ENCODE data around the gene MTOR. TPM values are rescaled to one million over a fixed set of nuclear protein-coding genes. Genes with fewer than 3 reads are reported as not detected.
"Not testable (repeated sequence)": the region's sequence is repeated elsewhere in the genome, so short reads cannot be mapped to it uniquely, and the experiment has no call there.

MTOR gene
- total RNA-seq, 2 donors from 2014 or later, result 26.2 to 28.3 TPM

DNA sequence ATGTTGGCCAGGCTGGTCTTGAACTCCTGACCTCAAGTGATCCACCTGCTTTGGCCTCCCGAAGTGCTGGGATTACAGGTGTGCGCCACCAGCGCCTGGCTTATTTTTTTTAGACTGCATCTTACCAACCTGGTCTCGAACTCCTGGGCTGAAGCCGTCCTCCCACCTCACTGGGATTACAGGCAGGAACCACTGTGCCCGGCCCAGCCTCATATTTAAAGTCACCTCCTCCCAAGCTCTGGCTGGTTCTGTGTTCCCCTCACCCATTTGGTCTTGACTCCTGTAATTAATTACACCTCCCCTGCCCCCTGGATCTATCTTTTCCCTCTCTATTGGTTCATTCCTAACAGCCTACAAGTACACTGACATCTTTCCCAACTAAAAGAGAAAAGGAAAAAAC is 161.0 kb downstream of the MTOR start:
- peaks cover 19% of the 10 kb centered on the region for H3K4me1 ChIP-seq
- no peaks in the 10 kb centered on the region for H3K9me3 ChIP-seq
- no peaks in the 10 kb centered on the region for H3K27me3 ChIP-seq
- H3K4me3 ChIP-seq, result no peak overlapping the region
- DNase-seq (no peak), ATAC-seq (no peak)
- intact Hi-C loops (cut with DNase I), result no loop called here
- WGBS, 2 donors, result 75 to 86% methylated on average over 6 of the region's 6 CpGs
- TF ChIP-seq CTCF (IDR thresholded peaks at IDR 0.05) (no peak), POLR2A (IDR thresholded peaks at IDR 0.05) (no peak)
- no peak overlapping the region for H3K27ac ChIP-seq
- H3K36me3 ChIP-seq (replicated peaks in 1 of 2; ENCODE audit: insufficient read depth in 1 of 2, low read depth in 2 of 2), result peaks cover 0 to 2% of the 10 kb centered on the region in 2 donors

DNA sequence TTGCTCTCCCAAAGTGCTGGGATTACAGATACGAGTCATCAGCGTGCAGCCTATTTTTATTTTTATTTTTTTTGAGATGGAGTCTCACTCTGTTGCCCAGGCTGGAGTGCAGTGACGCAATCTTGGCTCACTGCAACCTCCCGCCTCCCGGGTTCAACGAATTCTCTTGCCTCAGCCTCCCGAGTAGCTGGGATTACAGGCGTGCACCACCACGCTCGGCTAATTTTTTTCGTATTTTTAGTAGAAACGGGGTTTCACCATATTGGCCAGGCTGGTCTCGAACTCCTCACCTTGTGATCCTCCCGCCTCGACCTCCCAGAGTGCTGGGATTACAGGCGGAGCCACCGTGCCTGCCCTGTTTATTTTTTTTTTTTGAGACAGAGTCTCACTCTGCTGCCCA is 161.5 kb downstream of the MTOR start:
- H3K36me3 ChIP-seq (replicated peaks in 1 of 2; ENCODE audit: insufficient read depth in 1 of 2, low read depth in 2 of 2); H3K27ac ChIP-seq; intact Hi-C loops (cut with DNase I); DNase-seq; H3K9me3 ChIP-seq; H3K27me3 ChIP-seq; H3K4me3 ChIP-seq; ATAC-seq: not testable (repeated sequence)
- WGBS, 2 donors, result 92 to 93% methylated on average over 16 to 17 of the region's 17 CpGs
- H3K4me1 ChIP-seq, result peaks cover 19% of the 10 kb centered on the region

DNA sequence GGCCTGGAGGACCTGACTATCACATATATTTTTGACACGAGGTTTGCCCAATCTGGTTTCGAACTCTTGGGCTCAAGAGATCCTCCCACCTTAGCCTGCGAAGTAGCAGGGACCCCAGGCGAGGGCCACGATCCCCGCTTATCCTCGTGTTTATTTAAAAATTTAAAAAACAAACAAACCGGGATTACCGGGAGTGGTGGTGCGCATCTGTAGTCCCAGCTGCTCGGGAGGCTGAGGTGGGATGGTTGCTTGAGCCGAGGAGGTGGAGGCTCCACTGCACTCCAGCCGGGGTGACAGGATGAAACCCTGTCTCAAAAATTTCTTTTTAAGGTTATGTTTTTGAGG is 162.2 kb downstream of the MTOR start:
- peak overlapping the region in 3 of 4 donors; percentile 68 to 86 (median 78) for H3K27ac ChIP-seq
- intact Hi-C loops (cut with DNase I), result no loop called here
- H3K27me3 ChIP-seq, result no peaks in the 10 kb centered on the region
- DNase-seq (peak in 1 of 4 donors; percentile 18), ATAC-seq (no peak)
- no peak for TF ChIP-seq POLR2A (IDR thresholded peaks at IDR 0.05)
- no peak for TF ChIP-seq CTCF (IDR thresholded peaks at IDR 0.05)
- H3K36me3 ChIP-seq (replicated peaks in 1 of 2; ENCODE audit: insufficient read depth in 1 of 2, low read depth in 2 of 2), result peaks cover 0 to 8% of the 10 kb centered on the region in 2 donors
- H3K9me3 ChIP-seq, result no peaks in the 10 kb centered on the region
- H3K4me1 ChIP-seq, result peaks cover 19% of the 10 kb centered on the region
- WGBS, 2 donors, result 16 to 31% methylated on average over 13 of the region's 13 CpGs
- H3K4me3 ChIP-seq, result no peak overlapping the region

DNA sequence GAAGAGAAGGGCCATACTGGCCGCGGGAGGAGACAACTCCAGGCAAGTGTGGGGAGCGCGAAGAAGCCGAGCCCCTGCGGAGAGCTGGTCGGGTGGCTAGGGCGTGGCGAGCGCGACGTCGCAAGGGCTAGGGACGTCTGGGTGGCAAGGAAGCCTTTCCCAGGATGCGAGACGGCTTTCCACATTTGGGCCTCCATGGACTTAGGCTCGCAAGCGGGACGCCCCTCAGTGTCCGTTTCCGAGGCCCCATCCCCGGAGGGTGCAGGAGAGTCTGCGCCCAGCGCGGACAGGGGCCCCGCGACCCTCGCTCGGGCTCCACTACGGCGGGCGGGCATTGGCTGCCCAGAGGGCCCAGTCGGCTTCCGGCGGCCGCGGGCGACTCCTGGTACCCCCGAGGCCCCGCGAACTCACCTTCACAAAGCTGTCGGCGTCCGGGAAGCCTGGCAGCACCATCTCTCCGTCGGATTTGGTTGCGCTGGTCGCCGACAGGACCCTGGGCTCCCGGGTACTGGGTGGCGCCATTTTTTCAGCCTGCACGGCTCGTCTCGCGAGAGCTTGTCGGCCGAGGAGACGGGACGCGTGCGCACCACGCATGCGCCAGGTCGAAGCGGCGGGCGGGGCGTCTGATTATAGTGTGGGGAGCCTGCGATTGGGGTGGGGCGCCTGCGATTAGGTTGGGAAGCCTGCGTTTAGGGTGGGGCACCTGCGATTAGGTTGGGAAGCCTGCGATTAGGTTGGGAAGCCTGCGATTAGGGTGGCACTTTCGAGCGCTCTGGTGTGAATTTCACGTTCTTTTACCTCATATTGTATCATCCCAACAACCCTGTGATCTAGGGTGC is 162.8 kb downstream of the MTOR start, which contains the start of gene EXOSC10:
EXOSC10 (minus strand) TSS at position 560 of the 839 bp plus-strand sequence; CDS start at position 522, 38 bp downstream.
- ATAC-seq (peak; percentile 99), DNase-seq (peak; percentile 91 to 96 (median 93))
- no peaks in the 10 kb centered on the region for H3K9me3 ChIP-seq
- intact Hi-C loops (cut with DNase I), result no loop called here
- peaks cover 0 to 12% of the 10 kb centered on the region in 2 donors for H3K36me3 ChIP-seq (replicated peaks in 1 of 2; ENCODE audit: insufficient read depth in 1 of 2, low read depth in 2 of 2)
- 0% methylated on average over 19 to 77 of the region's 78 CpGs for WGBS, 2 donors
- peaks cover 19% of the 10 kb centered on the region for H3K4me1 ChIP-seq
- no peaks in the 10 kb centered on the region for H3K27me3 ChIP-seq
- TF ChIP-seq CTCF (IDR thresholded peaks at IDR 0.05), result no peak
- peak; percentile 34 to 66 (median 66) for TF ChIP-seq POLR2A (IDR thresholded peaks at IDR 0.05)
- H3K4me3 ChIP-seq, result peak within 1 kb of the TSS; percentile 76 to 79
- H3K27ac ChIP-seq, result peak within 1 kb of the TSS; percentile 52 to 86 (median 73)

GRCh38 chr1:11098931-11099309 is 163.4 kb downstream of the MTOR start:
- H3K27ac ChIP-seq, result peak overlapping the region in 3 of 4 donors; percentile 68 to 86 (median 78)
- H3K4me3 ChIP-seq, result peak overlapping the region; percentile 76 to 79
- TF ChIP-seq POLR2A (IDR thresholded peaks at IDR 0.05) (no peak), CTCF (IDR thresholded peaks at IDR 0.05) (no peak)
- WGBS, 2 donors, result 8% methylated on average over 5 of the region's 5 CpGs
- no peaks in the 10 kb centered on the region for H3K9me3 ChIP-seq
- intact Hi-C loops (cut with DNase I), result no loop called here
- H3K27me3 ChIP-seq, result no peaks in the 10 kb centered on the region
- ATAC-seq (no peak), DNase-seq (no peak)
- peaks cover 19% of the 10 kb centered on the region for H3K4me1 ChIP-seq
- peaks cover 0 to 17% of the 10 kb centered on the region in 2 donors for H3K36me3 ChIP-seq (replicated peaks in 1 of 2; ENCODE audit: insufficient read depth in 1 of 2, low read depth in 2 of 2)

- H3K4me1 ChIP-seq; H3K4me3 ChIP-seq; H3K27ac ChIP-seq; intact Hi-C loops (cut with DNase I); H3K9me3 ChIP-seq; H3K27me3 ChIP-seq; DNase-seq; ATAC-seq: not testable (repeated sequence)
- peaks cover 12 to 40% of the 10 kb centered on the region in 2 donors for H3K36me3 ChIP-seq (replicated peaks in 1 of 2; ENCODE audit: insufficient read depth in 1 of 2, low read depth in 2 of 2)
- WGBS, 2 donors, result 81 to 92% methylated on average over 3 of the region's 3 CpGs
Observed at GRCh38 chr1:11083784-11084183, 178.6 kb downstream of the MTOR start.
